Fibroblast of the conjunctiva (primary cell): ENCODE results near the gene MLST8.

Experiments
- DNase-seq: peaks from one replicate; pipeline ENCODE4 v3.0.0-alpha.2; 2010; ENCODE audit warnings: low read depth

Gene MLST8

DNA sequence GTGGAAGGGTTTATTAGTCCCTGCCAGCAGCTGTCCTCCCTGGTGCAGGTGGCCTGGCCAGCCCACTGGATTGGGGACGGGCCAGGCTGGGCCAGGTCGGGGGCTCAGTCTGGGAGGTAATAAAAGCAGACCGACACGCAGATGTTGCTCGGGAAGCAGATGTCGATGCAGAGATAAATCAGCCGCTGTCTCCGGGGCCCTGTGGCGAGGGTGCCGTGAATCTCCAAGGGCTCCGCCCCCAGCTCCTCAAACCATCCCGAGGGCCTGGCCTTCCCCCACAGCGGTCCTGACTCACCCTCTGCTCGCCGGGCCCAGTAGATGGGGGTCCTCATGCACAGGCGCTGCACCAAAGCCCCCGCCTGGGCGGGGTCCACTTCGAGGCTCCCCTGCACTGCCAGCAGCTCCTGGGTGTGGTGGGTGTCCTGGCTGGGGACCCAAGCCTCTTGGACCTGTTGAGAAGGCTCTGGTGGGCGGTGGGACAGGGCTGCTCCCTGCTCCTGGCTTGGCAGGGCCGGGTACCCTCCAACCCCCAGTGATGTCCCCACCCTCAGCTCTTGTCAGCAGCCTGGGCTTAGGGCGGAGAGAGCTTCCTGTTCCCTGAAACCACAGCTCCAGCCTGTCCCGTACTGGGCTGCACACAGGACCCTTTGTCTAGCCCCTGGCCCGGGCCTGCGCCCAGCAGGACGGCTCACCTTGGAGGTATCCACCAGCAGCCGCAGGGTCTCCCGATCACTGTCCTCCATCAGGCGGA lies 4.2 kb downstream of the MLST8 start:
- DNase-seq = no peak

DNA sequence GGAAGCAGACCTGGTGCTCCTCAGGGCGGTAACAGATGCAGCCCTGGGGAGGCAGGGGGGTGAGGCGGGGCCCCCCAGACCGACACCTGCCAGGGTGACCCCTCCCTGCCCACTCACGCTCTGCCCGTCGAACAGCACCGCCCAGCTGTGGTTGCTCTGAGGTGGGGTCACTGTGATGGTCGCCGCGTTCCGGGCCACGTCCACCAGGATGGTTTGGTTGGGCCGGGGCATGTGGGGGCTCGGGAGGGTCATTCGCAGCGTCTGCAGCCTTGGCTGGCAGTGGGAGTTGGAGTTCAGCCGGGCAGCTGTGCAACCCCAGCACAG lies 4.7 kb downstream of the MLST8 start:
- DNase-seq = no peak

DNA sequence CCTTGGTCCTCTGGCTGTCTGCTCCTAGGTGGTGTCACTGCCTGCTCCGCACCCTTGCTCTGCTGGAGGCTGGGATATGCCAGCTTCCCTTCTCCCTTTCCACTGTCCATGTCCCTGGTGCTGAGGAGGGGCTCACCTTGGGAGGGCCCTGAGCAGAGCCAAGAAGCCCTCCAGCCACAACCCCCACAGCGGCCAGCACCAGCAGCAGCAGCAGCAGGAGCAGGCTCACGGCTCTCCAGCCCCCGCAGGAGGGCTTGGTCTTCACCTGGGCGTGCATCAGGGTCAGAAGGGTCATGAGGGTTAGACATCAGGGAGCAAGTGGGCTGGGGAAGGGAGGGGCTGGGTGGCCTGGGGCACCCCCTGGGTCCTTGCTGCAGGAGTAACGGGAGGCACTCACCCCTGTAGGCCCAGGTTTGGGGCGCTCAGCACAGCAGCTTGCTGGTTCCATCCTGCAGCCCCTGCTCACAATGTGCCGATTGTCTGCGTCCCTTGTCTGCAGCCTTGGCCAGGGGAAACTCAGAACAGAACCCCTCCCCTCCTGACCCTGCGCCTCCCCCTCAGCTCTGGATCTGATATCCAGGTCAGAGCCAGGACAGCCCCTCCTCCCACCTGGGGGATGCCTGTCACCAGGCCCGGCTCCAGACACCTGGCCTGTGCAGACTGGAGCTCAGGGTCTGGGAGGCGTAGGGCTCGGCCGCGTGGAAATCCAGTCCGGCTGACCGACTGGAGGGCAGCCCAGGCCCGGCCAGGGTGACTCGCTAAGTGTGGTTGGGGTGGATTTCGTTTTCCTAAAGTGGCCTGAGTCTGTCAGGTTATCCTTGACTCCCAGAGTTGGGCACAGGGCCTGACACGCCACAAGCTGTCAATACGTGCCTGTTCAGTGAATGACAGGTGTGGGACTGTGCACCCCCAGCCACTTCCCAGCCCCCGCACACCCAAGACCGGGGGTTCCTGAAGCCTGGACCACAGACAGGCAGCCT lies 5.4 kb downstream of the MLST8 start, which contains the start of gene BRICD5:
Gene BRICD5, minus strand, starts transcription at position 478 of the 980 bp plus-strand sequence. Its CDS starts 30 bp downstream, at position 448.
- no peak for DNase-seq

DNA sequence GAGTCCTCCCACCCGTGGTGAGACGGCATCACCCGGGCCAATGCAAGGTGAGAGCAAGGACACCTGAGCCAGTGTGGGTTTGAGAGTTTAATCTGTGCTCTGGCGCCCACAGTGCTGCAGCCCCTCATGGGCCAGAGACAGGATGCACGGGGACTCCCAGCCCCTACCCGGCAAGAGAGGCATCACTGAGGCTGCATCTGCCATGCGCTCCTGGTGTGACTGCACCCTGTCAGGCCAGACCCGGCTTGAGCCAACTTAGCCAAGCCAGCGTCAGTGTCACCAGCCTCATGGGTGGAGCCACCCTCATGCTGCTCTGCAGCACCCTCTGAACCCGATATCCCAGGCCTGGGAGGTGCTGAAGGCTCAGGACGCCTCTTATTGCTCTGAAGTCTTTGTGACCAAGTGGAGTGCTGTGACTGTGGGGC lies 6.7 kb downstream of the MLST8 start:
- no peak for DNase-seq

DNA sequence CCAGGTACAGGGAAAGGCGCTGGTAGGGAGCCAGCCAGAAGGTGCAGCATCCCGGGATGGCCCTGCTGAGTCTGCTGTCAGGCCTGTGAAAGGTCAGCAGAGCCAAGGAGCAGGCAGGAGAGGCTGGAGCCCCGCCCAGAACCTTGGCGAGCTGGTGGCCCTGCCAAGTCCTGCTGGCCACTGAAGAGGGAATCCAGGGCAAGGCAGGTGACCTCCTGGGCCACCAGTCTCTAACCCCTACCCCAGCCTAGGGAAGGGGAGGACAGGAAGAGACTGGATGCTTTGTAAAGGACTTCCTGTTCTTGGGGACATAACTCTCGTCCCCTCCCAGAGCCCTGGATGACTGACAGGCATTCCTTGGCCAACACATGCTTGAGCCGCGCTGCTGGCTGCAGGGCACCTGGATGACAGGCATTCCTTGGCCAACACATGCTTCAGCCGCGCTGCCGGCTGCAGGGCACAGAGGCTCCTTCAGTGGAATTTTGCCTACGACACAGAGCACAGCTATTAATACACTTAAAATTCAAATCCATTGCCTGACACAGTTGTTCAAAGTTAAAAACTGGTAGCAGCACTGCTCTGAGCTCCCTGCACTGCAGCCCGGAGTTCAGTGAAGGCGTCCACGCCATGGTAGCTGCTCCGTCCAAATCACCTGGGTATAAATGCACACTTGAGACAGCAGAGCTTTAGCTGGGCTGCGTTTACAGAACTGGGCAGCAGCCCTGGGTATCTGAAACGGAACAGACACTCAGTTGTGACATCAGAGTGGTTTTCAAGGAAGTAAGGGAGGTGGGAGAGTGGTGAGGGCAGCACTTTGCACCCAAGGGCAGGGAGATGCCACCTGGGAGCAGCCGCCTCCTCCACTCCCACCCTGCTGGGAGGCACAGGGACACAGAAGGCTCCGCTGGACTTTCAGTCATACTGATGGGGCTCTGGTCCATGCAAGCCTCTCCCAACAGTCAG lies 7.4 kb downstream of the MLST8 start:
- DNase-seq = no peak

DNA sequence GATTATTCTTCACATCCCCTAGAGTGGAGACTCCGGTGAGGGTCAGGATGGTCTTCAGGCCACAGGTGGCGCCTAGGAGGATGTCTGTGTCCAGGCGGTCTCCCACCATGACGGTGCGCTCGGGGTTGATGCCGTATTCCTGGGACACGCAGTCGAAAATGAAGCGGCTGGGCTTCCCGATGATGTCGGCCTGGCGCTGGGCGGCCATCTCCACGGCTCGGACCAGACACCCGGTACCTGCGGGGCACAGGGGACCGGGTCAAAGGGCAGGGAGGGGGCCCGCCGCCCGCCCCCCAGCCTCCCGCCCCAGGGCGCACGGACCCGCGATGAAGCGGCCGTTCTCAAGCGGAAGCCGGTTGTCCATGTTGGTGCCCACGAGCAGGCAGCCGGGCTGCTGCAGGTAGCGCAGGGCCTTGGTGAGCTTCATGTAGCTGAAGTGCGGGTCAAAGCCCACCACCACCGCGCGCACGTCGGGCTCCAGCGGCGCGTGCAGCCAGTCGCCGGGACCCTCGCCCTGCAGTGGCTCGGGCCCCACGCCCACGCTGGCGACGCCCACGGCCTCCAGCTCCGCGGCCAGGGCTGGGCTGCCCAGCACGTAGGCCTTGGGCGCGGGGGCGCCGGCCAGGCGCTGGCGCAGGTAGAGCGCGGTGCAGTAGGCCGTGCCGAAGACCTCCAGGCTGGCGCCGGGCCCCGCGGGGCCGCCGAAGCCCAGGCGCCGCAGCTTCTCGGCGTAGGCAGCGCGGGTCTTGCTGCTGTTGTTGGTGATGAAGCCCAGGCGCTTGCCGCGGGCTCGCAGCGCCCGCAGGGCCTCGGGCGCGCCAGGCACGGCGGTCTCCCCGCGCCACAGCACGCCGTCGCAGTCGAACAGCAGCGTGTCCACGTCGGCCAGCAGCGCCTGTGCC lies 8.8 kb downstream of the MLST8 start:
- no peak for DNase-seq

DNA sequence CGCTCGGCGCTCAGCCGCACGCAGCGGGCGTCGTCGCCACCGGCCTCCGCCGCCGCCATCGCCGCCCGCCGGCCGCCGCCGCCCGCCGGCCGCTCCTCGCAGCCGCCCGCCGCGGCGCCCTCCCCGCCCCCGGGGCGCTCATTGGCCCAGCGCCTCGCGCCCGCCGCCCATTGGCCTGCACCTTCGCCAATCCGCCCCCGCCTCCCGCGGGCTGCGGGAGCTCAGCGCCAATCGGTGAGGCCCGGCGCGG lies 9.4 kb downstream of the MLST8 start, which contains the start of gene PGP:
Gene PGP, minus strand, starts transcription at position 122 of the 250 bp plus-strand sequence. Its CDS starts 63 bp downstream, at position 59.
- no peak for DNase-seq

DNA sequence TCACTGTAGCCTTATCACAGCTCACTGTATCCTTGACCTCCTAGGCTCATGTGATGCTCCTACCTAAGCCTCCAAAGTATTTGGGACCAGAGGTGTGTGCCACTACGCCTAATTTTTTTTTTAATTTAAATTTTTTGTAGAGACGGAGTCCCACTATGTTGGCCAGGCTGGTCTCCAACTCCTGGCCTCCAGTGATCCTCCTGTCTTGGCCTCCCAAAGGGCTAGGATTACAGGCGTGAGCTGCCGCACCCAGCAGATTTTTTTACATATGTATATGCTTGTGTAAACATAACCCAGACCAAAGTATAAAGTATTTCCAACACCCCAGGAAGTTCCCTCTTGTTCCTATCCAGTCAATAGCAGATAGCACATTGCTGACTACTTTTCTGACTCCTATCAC lies 11.1 kb downstream of the MLST8 start:
- no peak for DNase-seq

DNA sequence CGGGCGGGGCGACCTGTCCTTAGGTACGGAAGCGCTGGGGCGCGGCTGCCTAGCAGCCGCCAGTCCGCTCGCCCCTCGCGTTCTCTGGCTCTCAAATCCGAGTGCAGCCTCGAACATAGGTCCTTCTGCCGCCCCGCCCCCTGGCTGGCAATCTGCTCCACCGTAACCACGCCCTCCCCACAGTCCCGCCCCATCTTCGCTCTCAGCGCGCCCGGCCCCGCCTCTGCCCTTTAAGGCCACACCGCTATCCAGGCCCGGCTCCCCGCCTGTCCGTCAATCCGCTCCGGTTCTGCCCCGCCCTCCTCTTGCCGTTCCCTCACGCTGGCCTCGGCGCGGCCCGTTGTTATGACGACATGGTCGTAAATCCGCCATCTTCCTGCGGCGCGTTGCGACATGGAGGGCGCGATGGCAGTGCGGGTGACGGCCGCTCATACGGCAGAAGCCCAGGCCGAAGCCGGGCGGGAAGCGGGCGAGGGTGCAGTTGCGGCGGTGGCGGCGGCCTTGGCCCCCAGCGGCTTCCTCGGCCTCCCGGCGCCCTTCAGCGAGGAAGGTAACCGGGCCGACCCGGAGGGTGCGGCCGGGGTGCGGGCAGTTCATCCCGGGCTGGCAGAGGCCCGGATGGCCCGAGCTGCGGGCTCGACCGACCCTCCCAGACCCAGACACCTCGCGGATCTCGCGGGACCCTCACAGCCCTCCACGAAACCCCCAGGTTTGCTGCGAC lies 18.1 kb downstream of the MLST8 start, which contains the start of gene E4F1:
Gene E4F1, plus strand, starts transcription at position 371 of the 721 bp plus-strand sequence. Its CDS starts 23 bp downstream, at position 394.
- peak; percentile 99 for DNase-seq

DNA sequence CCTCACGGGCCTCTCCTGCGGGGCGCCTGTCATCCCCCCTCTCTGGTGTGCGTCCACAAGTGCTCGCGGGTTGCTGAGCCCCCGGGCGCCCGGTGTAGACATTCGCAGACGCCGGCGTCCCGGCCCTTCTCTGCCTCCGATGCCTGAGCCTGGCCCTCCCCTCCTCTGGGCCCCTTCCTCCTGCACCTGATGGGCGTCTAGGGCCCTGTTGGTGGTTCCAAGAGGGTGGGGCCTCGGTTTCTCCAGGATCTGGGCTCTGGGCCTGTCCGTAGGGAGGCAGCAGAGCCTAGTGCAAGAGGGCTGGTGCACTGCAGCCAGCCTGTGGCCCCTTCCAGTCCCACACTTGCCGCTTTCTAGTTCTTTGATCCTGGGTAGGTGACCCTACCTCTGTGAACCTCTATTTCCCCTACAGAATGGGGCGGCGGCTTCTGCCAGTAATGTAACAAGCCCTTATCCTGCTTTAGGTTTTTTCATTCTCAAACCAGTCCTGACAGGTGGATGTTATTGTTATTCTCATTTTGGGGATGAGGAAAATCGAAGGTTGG lies 18.8 kb downstream of the MLST8 start:
- DNase-seq = peak; percentile 31

DNA sequence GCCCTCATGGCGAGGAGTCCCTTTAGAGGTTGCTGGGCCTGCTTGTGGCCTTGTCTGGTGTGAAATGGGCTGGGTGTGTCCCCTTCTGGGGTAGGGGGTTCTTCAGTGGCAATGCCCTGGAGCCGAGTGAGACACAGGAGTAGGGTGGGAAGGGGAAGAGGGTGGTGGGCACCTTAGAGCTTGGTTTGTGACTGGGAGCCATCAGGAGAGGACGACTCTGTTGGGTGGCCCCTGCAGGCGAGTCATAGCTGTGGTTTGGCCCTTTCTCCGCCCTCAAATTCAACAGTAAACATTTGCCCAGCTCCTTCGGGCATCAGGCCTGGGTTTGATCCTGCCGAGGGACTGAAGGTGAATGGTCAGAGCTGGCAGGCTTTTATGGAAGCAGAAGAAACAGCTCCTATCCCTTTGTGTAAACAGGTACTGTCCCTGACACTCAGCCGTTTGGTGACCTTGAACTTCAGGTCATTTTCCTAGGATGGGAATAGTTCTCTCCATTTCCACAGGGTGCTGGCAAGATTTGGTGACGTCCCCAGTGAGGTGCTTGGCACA lies 21.1 kb downstream of the MLST8 start:
- DNase-seq = no peak

DNA sequence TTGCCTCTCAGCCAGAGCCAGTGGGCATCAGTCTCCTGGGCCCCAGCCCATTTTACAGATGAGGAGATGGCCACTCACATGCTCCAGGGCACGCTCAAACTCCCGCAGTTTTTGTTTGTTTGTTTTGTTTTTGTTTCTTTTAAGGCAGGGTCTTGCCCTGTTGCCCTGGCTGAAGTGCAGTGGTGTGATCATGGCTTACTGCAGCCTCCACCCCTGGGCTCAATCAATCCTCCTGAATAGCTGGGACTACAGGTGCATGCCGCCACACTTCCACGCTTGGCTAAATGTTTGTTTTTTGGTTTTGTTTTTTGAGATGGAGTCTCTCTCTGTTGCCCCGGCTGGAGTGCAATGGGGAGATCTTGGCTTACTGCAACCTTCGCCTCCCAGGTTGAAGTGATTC lies 21.7 kb downstream of the MLST8 start:
- no peak for DNase-seq

DNA sequence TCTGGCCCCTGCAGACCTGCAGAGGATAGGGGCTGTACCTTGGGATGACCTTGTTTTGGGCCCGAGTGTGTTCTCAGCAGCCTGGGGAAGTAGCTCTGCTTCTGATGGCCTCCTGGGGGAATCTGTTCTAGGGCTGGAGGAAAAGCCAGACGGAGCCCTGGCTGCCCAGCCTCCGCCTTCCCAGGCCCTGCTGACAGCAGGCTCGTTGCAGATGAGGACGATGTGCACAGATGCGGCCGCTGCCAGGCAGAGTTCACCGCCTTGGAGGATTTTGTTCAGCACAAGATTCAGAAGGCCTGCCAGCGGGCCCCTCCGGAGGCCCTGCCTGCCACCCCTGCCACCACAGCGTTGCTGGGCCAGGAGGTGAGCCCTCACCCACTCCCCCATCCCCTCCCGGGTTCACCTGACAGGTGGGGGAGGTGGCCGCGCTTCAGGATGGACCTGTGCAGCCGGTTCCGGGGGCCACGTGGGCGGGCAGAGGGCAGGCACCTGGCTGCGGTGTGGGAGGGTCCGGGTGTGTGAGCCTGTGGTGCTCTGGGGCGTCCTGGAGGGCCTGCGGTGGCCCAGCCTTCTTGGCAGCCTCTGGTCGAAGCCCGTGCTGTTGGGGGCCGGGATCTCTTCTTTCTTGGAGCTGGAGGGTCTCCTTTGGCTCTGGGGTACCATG lies 23.0 kb downstream of the MLST8 start:
- no peak for DNase-seq

DNA sequence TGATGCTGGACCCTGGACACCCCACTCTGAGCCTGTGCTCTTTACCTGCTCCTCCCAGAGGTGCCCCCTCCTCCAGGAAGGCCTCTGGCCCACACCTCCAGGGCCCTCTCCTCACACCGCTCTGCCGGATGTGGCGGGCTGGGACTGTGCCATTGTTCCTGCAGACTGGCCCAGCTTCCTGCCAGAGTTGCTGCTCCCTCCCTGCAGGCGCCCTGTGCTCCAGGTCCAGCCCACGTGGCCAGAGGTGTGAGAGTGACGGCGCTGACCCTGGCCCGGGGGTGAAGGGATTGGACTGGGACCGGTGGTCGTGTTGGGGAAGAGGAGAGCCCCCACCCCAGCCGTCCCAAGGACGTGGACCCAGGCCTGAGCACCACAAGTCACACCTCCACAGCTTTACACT lies 23.8 kb downstream of the MLST8 start:
- DNase-seq = no peak

DNA sequence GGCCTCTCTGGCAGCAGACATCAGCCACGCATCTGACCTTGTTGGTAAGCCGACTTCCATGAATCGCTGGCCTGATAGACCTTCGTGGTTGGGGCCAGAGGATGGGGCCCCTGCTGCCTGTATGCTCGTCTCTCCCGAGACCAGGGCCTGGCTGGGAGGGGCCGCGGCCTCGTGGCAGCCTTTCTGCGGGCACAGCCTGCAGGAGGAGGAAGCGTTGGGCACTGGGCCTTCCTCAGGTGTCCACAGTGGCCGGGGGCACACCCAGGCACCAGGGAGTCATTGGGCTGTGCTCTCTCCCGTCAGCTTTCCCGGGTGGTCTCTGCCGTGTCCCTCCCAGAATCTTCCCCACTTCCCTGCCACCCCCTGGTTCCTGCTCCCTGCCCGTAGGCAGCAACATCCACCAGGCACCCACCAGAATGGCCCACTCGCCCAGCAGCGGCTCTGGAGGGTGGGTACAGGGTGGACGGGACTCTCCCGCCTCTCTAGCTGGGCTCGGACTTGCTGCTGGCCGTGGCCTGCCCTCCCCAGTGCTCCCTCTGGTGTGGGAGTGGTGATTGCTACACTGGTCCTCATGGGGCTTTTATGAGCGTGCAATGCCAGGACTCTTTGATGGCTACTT lies 24.5 kb downstream of the MLST8 start:
- DNase-seq = no peak

DNA sequence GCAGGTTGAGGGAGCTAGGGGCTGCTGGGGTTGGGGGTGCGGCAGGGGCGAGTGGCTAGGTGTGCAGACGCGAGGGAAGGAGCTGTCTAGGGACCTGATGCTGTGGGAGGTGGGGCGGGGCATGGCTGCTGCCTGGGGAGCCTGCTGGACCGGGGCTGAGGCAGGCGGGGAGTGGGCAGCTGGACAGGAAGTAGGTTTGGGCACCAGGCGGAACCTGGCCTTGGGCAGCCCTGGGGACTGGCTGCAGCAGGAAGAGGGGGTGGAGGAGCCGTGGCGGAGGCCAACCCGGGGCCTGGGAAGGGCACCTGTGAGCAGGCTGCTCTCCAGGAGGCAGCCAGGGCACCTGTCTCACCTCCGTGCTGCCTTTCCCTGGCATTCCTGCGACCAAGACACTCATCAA lies 25.1 kb downstream of the MLST8 start:
- DNase-seq = no peak

DNA sequence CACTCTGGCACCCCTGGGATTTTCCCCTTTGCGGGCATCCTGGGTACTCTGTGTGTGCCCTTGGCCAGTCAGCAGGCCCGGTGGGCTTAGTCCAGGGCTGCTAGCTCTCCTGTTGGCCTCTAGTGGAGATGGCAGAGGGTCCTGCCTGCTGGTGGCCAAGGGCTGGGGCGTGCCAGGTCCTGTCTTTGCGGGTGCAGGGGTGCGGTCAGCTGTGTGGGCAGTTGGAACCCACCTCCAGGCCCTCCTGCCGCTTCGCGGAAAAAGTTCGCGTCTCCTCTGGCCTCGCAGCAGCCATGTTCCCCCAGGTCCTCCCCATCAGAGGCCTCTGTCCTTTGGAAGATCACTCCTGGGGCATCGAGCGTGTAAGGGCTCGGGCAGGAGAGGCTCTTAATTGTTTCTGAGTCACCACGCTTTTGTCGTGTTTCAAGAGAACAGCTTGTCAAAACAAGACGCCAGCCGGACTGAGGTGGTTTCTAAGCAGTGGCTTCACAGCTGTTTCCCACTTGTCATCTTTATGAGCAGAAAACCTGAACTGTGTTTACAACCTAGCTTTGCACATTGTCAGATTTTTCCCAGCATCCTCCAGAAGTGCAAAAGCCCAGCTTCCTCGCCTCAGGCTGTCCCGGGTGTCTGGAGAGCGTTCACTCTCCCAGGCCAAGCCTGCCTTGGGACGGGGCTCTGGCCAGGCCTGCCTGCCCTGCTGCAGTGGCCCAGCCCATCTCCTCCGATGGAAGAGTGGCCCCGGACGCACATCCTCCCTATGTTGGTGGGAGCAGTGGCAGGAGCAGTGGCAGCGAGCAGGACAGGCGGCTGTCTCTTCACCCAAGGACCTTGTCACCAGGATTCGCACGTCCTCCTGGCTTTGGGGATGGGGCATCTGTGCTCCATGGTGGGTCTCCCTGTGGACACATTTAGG lies 26.0 kb downstream of the MLST8 start:
- no peak for DNase-seq
